ENCODE measurements around the gene CERS4. TPM values are rescaled to one million over a fixed set of nuclear protein-coding genes. Genes with fewer than 3 reads are reported as not detected.

CERS4 gene
- total and polyA plus RNA-seq, 10 of the 15 experiments (the other 5 are each of a cell fraction or from before 2014, with no cell fraction given): 0.34 to 62.1 (median 20.7) TPM

GRCh38 chr19:8302734-8303133 is 93.6 kb downstream of the CERS4 start:
- SMC1A ChIA-PET (ENCODE audit: uncharacterized antibody, unreplicated experiment): no interaction called here
- TF ChIP-seq RB1 (IDR thresholded peaks at IDR 0.05; ENCODE audit: borderline replicate concordance): no peak
- TF ChIP-seq KAT2A (conservative IDR thresholded peaks at IDR 0.05; ENCODE audit: control insufficient read depth, low read depth, low read length): no peak
- no peak for TF ChIP-seq BMI1 (IDR thresholded peaks at IDR 0.05; ENCODE audit: borderline replicate concordance)
- TF ChIP-seq SMC3 (IDR thresholded peaks at IDR 0.05; ENCODE audit: borderline replicate concordance, low read length): no peak
- TF ChIP-seq CUX1 (IDR thresholded peaks at IDR 0.05; ENCODE audit: insufficient replicate concordance, low read depth, low read length): no peak
- TF ChIP-seq NRF1 (conservative IDR thresholded peaks at IDR 0.05; ENCODE audit: low read depth, low read length): no peak
- no peak for TF ChIP-seq BCL11A (IDR thresholded peaks at IDR 0.05; ENCODE audit: low read depth, low read length)
- TF ChIP-seq TAF1 (IDR thresholded peaks at IDR 0.05; ENCODE audit: borderline replicate concordance, low read depth, low read length): no peak
- no peak for TF ChIP-seq ZNF207 (IDR thresholded peaks at IDR 0.05; ENCODE audit: borderline replicate concordance)
- no peak for TF ChIP-seq SRF (IDR thresholded peaks at IDR 0.05; ENCODE audit: low read depth in 2 of 2, low read length in 2 of 2)
- no peak for TF ChIP-seq POLR2AphosphoS2 (IDR thresholded peaks at IDR 0.05; ENCODE audit: low read depth, low read length)
- intact Hi-C loops (cut with micrococcal nuclease; ENCODE audit: unreplicated experiment) (no loop called here), in situ Hi-C loops (cut with MboI) (no loop called here)
- CTCF ChIA-PET: interaction anchor here (0.7 kb wide), 1 partner anchor 10 kb away, joined by 4 read pairs; no protein-coding TSS in a partner anchor
- POLR2A ChIA-PET: no interaction called here
- Histone ChIP-seq H3K9ac (ENCODE audit: control insufficient read depth, insufficient read depth, low read length) (no peak overlapping the region), H3K4me3 (no peak overlapping the region), H2AFZ (ENCODE audit: control insufficient read depth, low read depth, low read length) (no peak overlapping the region), H4K20me1 (ENCODE audit: control insufficient read depth, insufficient read depth) (no peaks in the 10 kb centered on the region), H3K27ac (ENCODE audit: control insufficient read depth, insufficient read depth) (no peak overlapping the region), H3K36me3 (ENCODE audit: control insufficient read depth in 2 of 2, insufficient read depth in 2 of 2, low read length in 1 of 2) (peaks cover 2 to 7% of the 10 kb centered on the region in 2 experiments; a peak in 3 of 4 replicates), H3K79me2 (ENCODE audit: control insufficient read depth, insufficient read depth, low read length) (peaks cover 17% of the 10 kb centered on the region), H3K4me1 (ENCODE audit: control insufficient read depth, insufficient read depth, low read length) (peaks cover 4% of the 10 kb centered on the region), H3K9me3 (replicated peaks; ENCODE audit: control insufficient read depth, insufficient read depth, low read length) (no peaks in the 10 kb centered on the region), H3K4me2 (ENCODE audit: control insufficient read depth, insufficient read depth) (no peak overlapping the region), H3K27me3 (replicated peaks in 1 of 2; ENCODE audit: control insufficient read depth in 2 of 2, insufficient read depth in 2 of 2, low read length in 1 of 2) (no peaks in the 10 kb centered on the region)
- RAD21 ChIA-PET (ENCODE audit: unreplicated experiment): no interaction called here
- WGBS (ENCODE audit: insufficient coverage, insufficient replicate concordance, low lambda C conversion rate, missing lambda C conversion rate): 85% methylated on average over 7 of the region's 7 CpGs
- FAIRE-seq (no peak), ATAC-seq (no peak), DNase-seq (ENCODE audit: low read depth, low spot score) (no peak)
- no TSS peak for BruUV-seq (replicated peaks)
